Body of pancreas (tissue), 4 donors: Measurements from ENCODE around the gene SLCO3A1. TPM values are rescaled to one million over a fixed set of nuclear protein-coding genes. Genes with fewer than 3 reads are reported as not detected.

Source experiments
- ATAC-seq: fragments of 150-250 bp; one replicate; pipeline ENCODE4 v1.9.1; 2016
- DNase-seq, 4 donors: peaks; one replicate each; pipeline ENCODE4 v3.0.0-alpha.2; 2019
- H3K27ac ChIP-seq, 4 donors: fragments of 200-600 bp; sonication (generic); 1 replicate in 3 of 4; 2 replicates in 1 of 4; pipeline versions ENCODE4 v1.5.1 to v1.6.1; 2016 to 2019; ENCODE audit warnings: mild to moderate bottlenecking in 1 of 4, mixed read lengths in 1 of 4, moderate library complexity in 1 of 4
- H3K27me3 ChIP-seq, 2 donors: fragments of 200-600 bp; sonication (generic); one replicate each; pipeline ENCODE4 v1.6.0; 2016; ENCODE audit warnings: mild to moderate bottlenecking in 1 of 2
- H3K36me3 ChIP-seq, 2 donors: fragments of 200-600 bp; sonication (generic); replicated peaks in 1 of 2; 2 replicates each; pipeline ENCODE4 v1.5.1; 2016; ENCODE audit warnings: low read depth in 2 of 2; ENCODE audit not compliant: insufficient read depth in 1 of 2
- H3K4me1 ChIP-seq: fragments of 200-600 bp; sonication (generic); one replicate; pipeline ENCODE4 v1.6.0; 2016
- H3K4me3 ChIP-seq, 2 donors: fragments of 200-600 bp; sonication (generic); 1 replicate in 1 of 2; 2 replicates in 1 of 2; pipeline ENCODE4 v1.5.1; 2016 to 2019
- H3K9me3 ChIP-seq, 3 donors: fragments of 200-600 bp; sonication (generic); 1 replicate in 2 of 3; 2 replicates in 1 of 3; pipeline ENCODE4 v1.5.1; 2016
- CTCF ChIP-seq, 7 experiments: fragments of 450-650 bp in 4 of 7; fragments of 200-600 bp in 3 of 7; sonication (generic) in 3 of 7; IDR thresholded peaks; one replicate each; pipeline ENCODE4 v1.5.1; 2016 to 2019; ENCODE audit warnings: antibody characterized with exemption in 7 of 7
- POLR2A ChIP-seq, 3 donors: fragments of 450-650 bp; IDR thresholded peaks; one replicate each; pipeline ENCODE4 v1.6.1; 2016; ENCODE audit warnings: antibody characterized with exemption in 3 of 3, mild to moderate bottlenecking in 2 of 3
- WGBS, 2 donors: methylation state at CpG; one replicate each; pipeline ENCODE4 v1.1.5; 2017; 5-methylcytosine and 5-hydroxymethylcytosine counted together
- intact Hi-C: fragments of 100-400 bp; cut with DNase I; formaldehyde crosslinking; loops from one replicate; pipeline ENCODE4 v1.15.1; 2023
- total RNA-seq, 2 donors: library from RNA; depleted of rRNA; stranded (reverse); fragments of >200 nt; gene quantifications; one replicate each; pipeline ENCODE4 v1.1.0, GENCODE V29; 2016

The SLCO3A1 gene
- total RNA-seq, 2 donors from 2014 or later: 5.7 to 12.9 TPM

GRCh38 chr15:91965501-91966193 is 112.1 kb downstream of the SLCO3A1 start:
- H3K36me3 ChIP-seq: no peaks in the 10 kb centered on the region
- peak overlapping the region in 1 of 4 donors; percentile 32 for H3K27ac ChIP-seq
- no peak for TF ChIP-seq CTCF (IDR thresholded peaks at IDR 0.05)
- no peak for TF ChIP-seq POLR2A (IDR thresholded peaks at IDR 0.05)
- no peaks in the 10 kb centered on the region for H3K27me3 ChIP-seq
- peak; percentile 35 for ATAC-seq
- H3K4me1 ChIP-seq: no peaks in the 10 kb centered on the region
- H3K9me3 ChIP-seq: no peaks in the 10 kb centered on the region
- H3K4me3 ChIP-seq: no peak overlapping the region
- DNase-seq: no peak
- intact Hi-C loops: no loop called here
- 54 to 59% methylated on average over 9 of the region's 9 CpGs for WGBS, 2 donors

GRCh38 chr15:91966194-91966552 is 112.7 kb downstream of the SLCO3A1 start:
- peak; percentile 24 for ATAC-seq
- peak overlapping the region in 1 of 4 donors; percentile 32 for H3K27ac ChIP-seq

GRCh38 chr15:91967935-91968606 is 114.6 kb downstream of the SLCO3A1 start:
- 70 to 83% methylated on average over 8 of the region's 8 CpGs for WGBS, 2 donors
- no peak overlapping the region for H3K27ac ChIP-seq
- no peaks in the 10 kb centered on the region for H3K36me3 ChIP-seq
- H3K4me3 ChIP-seq: no peak overlapping the region
- no peak for DNase-seq
- no peak for ATAC-seq
- TF ChIP-seq POLR2A (IDR thresholded peaks at IDR 0.05) (no peak), CTCF (IDR thresholded peaks at IDR 0.05) (no peak)
- H3K9me3 ChIP-seq: no peaks in the 10 kb centered on the region
- intact Hi-C loops: no loop called here
- H3K27me3 ChIP-seq: peaks cover 0 to 4% of the 10 kb centered on the region in 2 donors
- H3K4me1 ChIP-seq: no peaks in the 10 kb centered on the region

More at GRCh38 chr15:91966194-91966552, 112.7 kb downstream of the SLCO3A1 start:
- DNase-seq: no peak
- TF ChIP-seq CTCF (IDR thresholded peaks at IDR 0.05) (no peak), POLR2A (IDR thresholded peaks at IDR 0.05) (no peak)
- WGBS, 2 donors: 75 to 80% methylated on average over 6 of the region's 6 CpGs
- H3K4me3 ChIP-seq: no peak overlapping the region
- intact Hi-C loops: no loop called here
- no peaks in the 10 kb centered on the region for H3K27me3 ChIP-seq
- no peaks in the 10 kb centered on the region for H3K9me3 ChIP-seq
- no peaks in the 10 kb centered on the region for H3K4me1 ChIP-seq
- no peaks in the 10 kb centered on the region for H3K36me3 ChIP-seq

- 77 to 89% methylated on average over 14 of the region's 14 CpGs for WGBS, 2 donors
- Histone ChIP-seq H3K4me3 (no peak overlapping the region), H3K9me3 (no peaks in the 10 kb centered on the region), H3K36me3 (no peaks in the 10 kb centered on the region), H3K4me1 (no peaks in the 10 kb centered on the region), H3K27me3 (peaks cover 0 to 4% of the 10 kb centered on the region in 2 donors), H3K27ac (no peak overlapping the region)
- TF ChIP-seq CTCF (IDR thresholded peaks at IDR 0.05): no peak
- no peak for TF ChIP-seq POLR2A (IDR thresholded peaks at IDR 0.05)
- ATAC-seq: no peak
- DNase-seq: no peak
- intact Hi-C loops: no loop called here
Measured at GRCh38 chr15:91968610-91969009, 115.1 kb downstream of the SLCO3A1 start.
